SU-DHL-6 (cell line): ENCODE data around the gene POLD4.

Experiments used
- EZH2phosphoT487 ChIP-seq: fragments of 200-600 bp; sonication (generic), shearing (Covaris generic); conservative IDR thresholded peaks from 2 replicates; pipeline ENCODE4 v1.6.1; 2018; ENCODE audit warnings: mild to moderate bottlenecking, antibody characterized with exemption, low read length, moderate library complexity, mixed read lengths
- TF ChIP-seq, protein P1 (sequence below): fragments of 200-600 bp; sonication (generic); IDR thresholded peaks from one replicate; pipeline ENCODE4 v1.5.1; 2017; ENCODE audit warnings: antibody characterized with exemption, mild to moderate bottlenecking, low read length, moderate library complexity; ENCODE audit not compliant: insufficient read depth, poor library complexity, severe bottlenecking

DNA sequence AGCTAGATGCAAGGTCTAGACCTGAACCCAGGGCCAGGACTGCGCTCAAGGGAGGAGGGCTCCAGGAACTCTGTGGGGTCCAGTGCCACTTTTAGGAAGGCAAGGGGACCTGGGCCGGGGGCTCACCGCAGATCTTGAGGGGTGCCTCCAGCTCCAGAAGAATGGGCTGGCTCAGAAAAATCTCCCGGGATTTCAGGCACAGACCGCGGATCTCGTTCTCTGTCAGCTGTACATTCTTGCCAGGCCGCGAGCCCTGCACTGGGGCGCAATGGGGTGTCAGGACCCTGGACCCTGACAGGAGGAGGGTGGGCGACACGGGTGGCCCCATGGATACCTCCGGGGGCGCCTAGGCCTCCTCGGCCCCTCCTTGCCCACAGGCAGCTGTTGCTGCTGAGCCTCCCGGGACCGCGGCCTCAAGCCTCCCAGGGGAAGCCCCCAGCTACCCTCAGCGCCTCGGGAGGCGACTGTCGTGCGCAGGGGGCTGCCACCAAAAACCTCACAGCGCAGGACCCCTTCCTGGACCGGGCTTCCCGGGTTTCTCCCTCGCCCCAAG lies 47.7 kb upstream of the POLD4 start:
- no peak for TF ChIP-seq EZH2phosphoT487
- TF ChIP-seq, protein P1, sequence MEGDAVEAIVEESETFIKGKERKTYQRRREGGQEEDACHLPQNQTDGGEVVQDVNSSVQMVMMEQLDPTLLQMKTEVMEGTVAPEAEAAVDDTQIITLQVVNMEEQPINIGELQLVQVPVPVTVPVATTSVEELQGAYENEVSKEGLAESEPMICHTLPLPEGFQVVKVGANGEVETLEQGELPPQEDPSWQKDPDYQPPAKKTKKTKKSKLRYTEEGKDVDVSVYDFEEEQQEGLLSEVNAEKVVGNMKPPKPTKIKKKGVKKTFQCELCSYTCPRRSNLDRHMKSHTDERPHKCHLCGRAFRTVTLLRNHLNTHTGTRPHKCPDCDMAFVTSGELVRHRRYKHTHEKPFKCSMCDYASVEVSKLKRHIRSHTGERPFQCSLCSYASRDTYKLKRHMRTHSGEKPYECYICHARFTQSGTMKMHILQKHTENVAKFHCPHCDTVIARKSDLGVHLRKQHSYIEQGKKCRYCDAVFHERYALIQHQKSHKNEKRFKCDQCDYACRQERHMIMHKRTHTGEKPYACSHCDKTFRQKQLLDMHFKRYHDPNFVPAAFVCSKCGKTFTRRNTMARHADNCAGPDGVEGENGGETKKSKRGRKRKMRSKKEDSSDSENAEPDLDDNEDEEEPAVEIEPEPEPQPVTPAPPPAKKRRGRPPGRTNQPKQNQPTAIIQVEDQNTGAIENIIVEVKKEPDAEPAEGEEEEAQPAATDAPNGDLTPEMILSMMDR = no peak
